GM12878 (cell line): ENCODE data around the gene NEGR1. TPM values are rescaled to one million over a fixed set of nuclear protein-coding genes. Genes with fewer than 3 reads are reported as not detected.

Experiments
- ATAC-seq: fragments of 200-7000 bp; cut with Tn5 transposase; 3 replicates; pipeline ENCODE4 v1.9.1; 2020; ENCODE audit warnings: mild to moderate bottlenecking, moderate library complexity
- BruUV-seq: library from RNA; stranded (reverse); fragments of 400-500 nt; replicated peaks from 2 replicates; lab custom pipeline; 2021; lab: Mats Ljungman, UMichigan
- CTCF ChIA-PET: fragments of 300-600 bp; sonication (Branson Sonifier 250); formaldehyde crosslinking; extraction: SDS; loops from one replicate; lab custom pipeline; 2021; ENCODE audit warnings: inconsistent platforms; lab: Yijun Ruan, JAX
- POLR2A ChIA-PET: fragments of 350-600 bp; formaldehyde crosslinking; extraction: SDS; loops from one replicate; lab custom pipeline; 2021; ENCODE audit warnings: inconsistent platforms; lab: Charles Lee
- RAD21 ChIA-PET: fragments of 300-600 bp; sonication (Branson Sonifier 250); formaldehyde crosslinking; loops from one replicate; lab custom pipeline; 2023; ENCODE audit warnings: antibody characterized with exemption; ENCODE audit not compliant: unreplicated experiment; lab: Charles Lee
- SMC1A ChIA-PET: fragments of 300-600 bp; sonication (Branson Sonifier 250); formaldehyde crosslinking; loops from one replicate; lab custom pipeline; 2023; ENCODE audit not compliant: unreplicated experiment, uncharacterized antibody; lab: Charles Lee
- DNase-seq: peaks from one replicate; pipeline ENCODE4 v3.0.0-alpha.2; 2011; ENCODE audit warnings: low read depth, low spot score
- FAIRE-seq: peaks from 3 replicates; lab custom pipeline; 2011; peaks lifted over from hg19 to GRCh38; lab: Jason Lieb, UNC
- H2AFZ ChIP-seq: 2 replicates; pipeline ENCODE4 v1.6.0; 2011; ENCODE audit warnings: low read depth, low read length, control low read depth; ENCODE audit not compliant: control insufficient read depth
- H3K27ac ChIP-seq: 2 replicates; pipeline ENCODE4 v1.5.1; 2011; ENCODE audit warnings: control low read depth; ENCODE audit not compliant: control insufficient read depth, insufficient read depth
- H3K27me3 ChIP-seq, 2 experiments: replicated peaks in 1 of 2; 2 replicates each; pipeline versions ENCODE4 v1.6.0 to v1.6.1; 2011; ENCODE audit warnings: low read length in 1 of 2; ENCODE audit not compliant: control insufficient read depth in 2 of 2, insufficient read depth in 2 of 2
- H3K36me3 ChIP-seq, 2 experiments: 2 replicates each; pipeline ENCODE4 v1.5.1; 2011; ENCODE audit warnings: low read length in 1 of 2; ENCODE audit not compliant: control insufficient read depth in 2 of 2, insufficient read depth in 2 of 2
- H3K4me1 ChIP-seq: 2 replicates; pipeline ENCODE4 v1.6.1; 2011; ENCODE audit warnings: mild to moderate bottlenecking, low read length, moderate library complexity, mixed read lengths; ENCODE audit not compliant: control insufficient read depth, insufficient read depth
- H3K4me2 ChIP-seq: 2 replicates; pipeline ENCODE4 v1.6.0; 2011; ENCODE audit warnings: control low read depth; ENCODE audit not compliant: control insufficient read depth, insufficient read depth
- H3K4me3 ChIP-seq: fragments of 200-600 bp; sonication (generic); 2 replicates; pipeline ENCODE4 v1.5.1; 2016
- H3K79me2 ChIP-seq: 2 replicates; pipeline ENCODE4 v1.6.0; 2011; ENCODE audit warnings: low read length; ENCODE audit not compliant: control insufficient read depth, insufficient read depth
- H3K9ac ChIP-seq: 2 replicates; pipeline ENCODE4 v1.8.0; 2011; ENCODE audit warnings: low read length, control low read depth, mixed read lengths; ENCODE audit not compliant: control insufficient read depth, insufficient read depth
- H3K9me3 ChIP-seq: replicated peaks from 3 replicates; pipeline ENCODE4 v1.5.1; 2011; ENCODE audit warnings: mild to moderate bottlenecking, low read length; ENCODE audit not compliant: control insufficient read depth, insufficient read depth
- H4K20me1 ChIP-seq: 2 replicates; pipeline ENCODE4 v1.6.0; 2011; ENCODE audit not compliant: control insufficient read depth, insufficient read depth
- MTA2 ChIP-seq: fragments of 450-650 bp; IDR thresholded peaks from 2 replicates; pipeline ENCODE4 v1.6.1; 2016; ENCODE audit warnings: low read depth, mild to moderate bottlenecking, moderate library complexity
- MTA3 ChIP-seq: IDR thresholded peaks from 2 replicates; pipeline ENCODE4 v1.6.1; 2012; ENCODE audit warnings: low read length, inconsistent platforms, borderline replicate concordance
- NR2C1 ChIP-seq: fragments of 450-650 bp; IDR thresholded peaks from 2 replicates; pipeline ENCODE4 v1.6.1; 2017; ENCODE audit warnings: antibody characterized with exemption, mild to moderate bottlenecking, moderate library complexity
- SMAD1 ChIP-seq: fragments of 450-650 bp; IDR thresholded peaks from 2 replicates; pipeline ENCODE4 v1.6.1; 2018; ENCODE audit warnings: mild to moderate bottlenecking, low read depth; ENCODE audit not compliant: partially characterized antibody
- SMC3 ChIP-seq: IDR thresholded peaks from 2 replicates; pipeline ENCODE4 v1.6.1; 2011; ENCODE audit warnings: low read length, improper control_type of control experiment, borderline replicate concordance
- WGBS: methylation state at CpG from one replicate; pipeline ENCODE4 v1.1.6; 2016; ENCODE audit warnings: low lambda C conversion rate; ENCODE audit not compliant: insufficient replicate concordance, insufficient coverage; ENCODE audit errors: missing lambda C conversion rate; 5-methylcytosine and 5-hydroxymethylcytosine counted together
- in situ Hi-C: fragments of 300-500 bp; cut with MboI; formaldehyde crosslinking; loops from 9 replicates; pipeline ENCODE4 v1.14.3; 2018; ENCODE audit warnings: mixed read lengths
- intact Hi-C: fragments of 100-400 bp; cut with micrococcal nuclease; formaldehyde crosslinking; loops from one replicate; pipeline ENCODE4 v1.14.2; 2022; ENCODE audit not compliant: unreplicated experiment
- polyA plus RNA-seq, 11 experiments: library from polyadenylated mRNA; depleted of rRNA in 4 of 11; unstranded in 6 of 11; stranded (reverse) in 5 of 11; fragments of >200 nt; fragmentation: Nextera tagmentation in 4 of 11; fragmentation: Illumina TruSeq in 1 of 11; extraction: Ambion mirVana in 4 of 11; extraction: Trizol in 1 of 11; gene quantifications; 1 replicate in 1 of 11; 2 replicates in 10 of 11; pipeline versions ENCODE4 v1.2.1 to v1.2.3, GENCODE V29; 2011 to 2016; ENCODE audit warnings: inconsistent platforms in 2 of 11, missing spikeins in 2 of 11, low read depth in 1 of 11
- total RNA-seq, 4 experiments: library from RNA; depleted of rRNA in 3 of 4; stranded (reverse); fragments of >200 nt in 3 of 4; fragmentation: Illumina TruSeq in 1 of 4; extraction: Trizol in 1 of 4; gene quantifications; 2 replicates each; pipeline versions ENCODE4 v1.2.1 to v1.2.3, GENCODE V29; 2013 to 2021
- TF ChIP-seq, protein P1 (sequence below): IDR thresholded peaks from 2 replicates; pipeline ENCODE4 v1.6.1; 2012; ENCODE audit warnings: low read depth, low read length, improper control_type of control experiment
- TF ChIP-seq, protein P2 (sequence below): fragments of 450-650 bp; formaldehyde crosslinking; IDR thresholded peaks from 2 replicates; pipeline ENCODE4 v1.4.0; 2020; ENCODE audit warnings: mild to moderate bottlenecking, moderate library complexity

Gene NEGR1
- total and polyA plus RNA-seq, 10 of the 15 experiments (the other 5 are each of a cell fraction or from before 2014, with no cell fraction given), result under 0.01 to 0.03 (median 0.01) TPM; not detected in 7

DNA sequence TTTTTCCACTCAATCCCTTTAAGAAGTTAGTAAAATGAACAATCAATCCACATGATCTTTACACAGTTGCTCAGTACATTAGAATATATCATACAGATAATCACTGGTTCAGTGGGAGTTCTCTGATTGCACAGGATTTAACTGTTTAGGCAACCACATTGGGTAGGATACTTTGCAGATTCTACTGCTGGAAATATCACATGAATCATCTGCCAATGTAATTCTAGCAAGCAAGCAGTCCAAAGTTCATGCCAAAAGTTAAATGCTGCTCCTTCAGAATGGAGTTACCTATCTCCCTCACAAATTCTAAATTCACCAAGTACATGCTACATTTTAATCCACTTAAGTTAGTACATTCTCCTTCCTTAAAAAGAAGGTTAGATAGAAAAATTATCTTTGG is 52.4 kb downstream of the NEGR1 start:
- RAD21 ChIA-PET, result no interaction called here
- H3K27ac ChIP-seq, result no peak overlapping the region
- CTCF ChIA-PET, result no interaction called here
- no peaks in the 10 kb centered on the region for H3K79me2 ChIP-seq
- H2AFZ ChIP-seq, result no peak overlapping the region
- H3K27me3 ChIP-seq, result no peaks in the 10 kb centered on the region
- H3K9me3 ChIP-seq, result no peaks in the 10 kb centered on the region
- DNase-seq (no peak), FAIRE-seq (no peak)
- no peak overlapping the region for H3K4me3 ChIP-seq
- no TSS peak for BruUV-seq
- H3K4me1 ChIP-seq, result no peaks in the 10 kb centered on the region
- SMC1A ChIA-PET, result no interaction called here
- POLR2A ChIA-PET, result no interaction called here
- TF ChIP-seq SMC3, result no peak
- no peak for TF ChIP-seq MTA3
- no peak for TF ChIP-seq SMAD1
- TF ChIP-seq, protein P1, sequence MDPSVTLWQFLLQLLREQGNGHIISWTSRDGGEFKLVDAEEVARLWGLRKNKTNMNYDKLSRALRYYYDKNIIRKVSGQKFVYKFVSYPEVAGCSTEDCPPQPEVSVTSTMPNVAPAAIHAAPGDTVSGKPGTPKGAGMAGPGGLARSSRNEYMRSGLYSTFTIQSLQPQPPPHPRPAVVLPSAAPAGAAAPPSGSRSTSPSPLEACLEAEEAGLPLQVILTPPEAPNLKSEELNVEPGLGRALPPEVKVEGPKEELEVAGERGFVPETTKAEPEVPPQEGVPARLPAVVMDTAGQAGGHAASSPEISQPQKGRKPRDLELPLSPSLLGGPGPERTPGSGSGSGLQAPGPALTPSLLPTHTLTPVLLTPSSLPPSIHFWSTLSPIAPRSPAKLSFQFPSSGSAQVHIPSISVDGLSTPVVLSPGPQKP, result no peak
- TF ChIP-seq, all 136 proteins: peak for 0
- intact Hi-C loops, result no loop called here
- no peak overlapping the region for H3K9ac ChIP-seq
- in situ Hi-C loops, result no loop called here
- no peaks in the 10 kb centered on the region for H3K36me3 ChIP-seq
- no peak overlapping the region for H3K4me2 ChIP-seq
- ATAC-seq, result no peak
- no peaks in the 10 kb centered on the region for H4K20me1 ChIP-seq

DNA sequence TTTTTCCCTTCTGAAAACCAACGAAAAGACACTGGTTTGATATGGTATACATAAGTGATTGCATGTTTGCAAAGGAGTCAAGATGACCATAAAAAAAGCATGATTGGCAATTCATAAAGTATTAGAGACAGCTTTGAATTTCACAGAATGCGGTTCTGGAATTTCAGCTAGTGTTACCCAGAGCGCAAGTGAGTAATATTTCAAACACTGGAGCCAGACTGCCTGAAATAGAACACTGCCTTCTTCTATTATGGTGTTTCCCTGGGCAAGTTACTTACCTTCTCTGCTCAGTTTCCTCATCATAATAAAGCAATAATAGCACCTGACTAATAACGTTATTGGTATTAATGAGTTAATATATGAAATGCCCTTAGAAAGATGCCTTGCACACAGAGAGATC is 54.7 kb downstream of the NEGR1 start:
- Histone ChIP-seq H3K4me1 (no peaks in the 10 kb centered on the region), H3K36me3 (no peaks in the 10 kb centered on the region), H3K9me3 (no peaks in the 10 kb centered on the region), H3K27ac (no peak overlapping the region), H3K9ac (no peak overlapping the region), H3K4me2 (no peak overlapping the region), H3K4me3 (no peak overlapping the region), H4K20me1 (no peaks in the 10 kb centered on the region), H3K79me2 (no peaks in the 10 kb centered on the region), H2AFZ (no peak overlapping the region), H3K27me3 (no peaks in the 10 kb centered on the region)
- ATAC-seq, result no peak
- POLR2A ChIA-PET, result no interaction called here
- no peak for DNase-seq
- 45% methylated on average over 4 of the region's 4 CpGs for WGBS
- intact Hi-C loops (no loop called here), in situ Hi-C loops (no loop called here)
- no peak for FAIRE-seq
- CTCF ChIA-PET, result no interaction called here
- SMC1A ChIA-PET, result interaction anchor here (2.1 kb wide), 1 partner anchor 14 kb away, joined by 5 read pairs; no protein-coding TSS in a partner anchor
- RAD21 ChIA-PET, result no interaction called here
- TF ChIP-seq, protein P2, sequence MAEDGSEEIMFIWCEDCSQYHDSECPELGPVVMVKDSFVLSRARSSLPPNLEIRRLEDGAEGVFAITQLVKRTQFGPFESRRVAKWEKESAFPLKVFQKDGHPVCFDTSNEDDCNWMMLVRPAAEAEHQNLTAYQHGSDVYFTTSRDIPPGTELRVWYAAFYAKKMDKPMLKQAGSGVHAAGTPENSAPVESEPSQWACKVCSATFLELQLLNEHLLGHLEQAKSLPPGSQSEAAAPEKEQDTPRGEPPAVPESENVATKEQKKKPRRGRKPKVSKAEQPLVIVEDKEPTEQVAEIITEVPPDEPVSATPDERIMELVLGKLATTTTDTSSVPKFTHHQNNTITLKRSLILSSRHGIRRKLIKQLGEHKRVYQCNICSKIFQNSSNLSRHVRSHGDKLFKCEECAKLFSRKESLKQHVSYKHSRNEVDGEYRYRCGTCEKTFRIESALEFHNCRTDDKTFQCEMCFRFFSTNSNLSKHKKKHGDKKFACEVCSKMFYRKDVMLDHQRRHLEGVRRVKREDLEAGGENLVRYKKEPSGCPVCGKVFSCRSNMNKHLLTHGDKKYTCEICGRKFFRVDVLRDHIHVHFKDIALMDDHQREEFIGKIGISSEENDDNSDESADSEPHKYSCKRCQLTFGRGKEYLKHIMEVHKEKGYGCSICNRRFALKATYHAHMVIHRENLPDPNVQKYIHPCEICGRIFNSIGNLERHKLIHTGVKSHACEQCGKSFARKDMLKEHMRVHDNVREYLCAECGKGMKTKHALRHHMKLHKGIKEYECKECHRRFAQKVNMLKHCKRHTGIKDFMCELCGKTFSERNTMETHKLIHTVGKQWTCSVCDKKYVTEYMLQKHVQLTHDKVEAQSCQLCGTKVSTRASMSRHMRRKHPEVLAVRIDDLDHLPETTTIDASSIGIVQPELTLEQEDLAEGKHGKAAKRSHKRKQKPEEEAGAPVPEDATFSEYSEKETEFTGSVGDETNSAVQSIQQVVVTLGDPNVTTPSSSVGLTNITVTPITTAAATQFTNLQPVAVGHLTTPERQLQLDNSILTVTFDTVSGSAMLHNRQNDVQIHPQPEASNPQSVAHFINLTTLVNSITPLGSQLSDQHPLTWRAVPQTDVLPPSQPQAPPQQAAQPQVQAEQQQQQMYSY (CRISPR knock-in tag), result no peak
- TF ChIP-seq NR2C1, result no peak
- TF ChIP-seq MTA2, result no peak
- BruUV-seq, result no TSS peak
